Lower leg skin (tissue), 4 donors: ENCODE measurements around the gene BAD. TPM values are rescaled to one million over a fixed set of nuclear protein-coding genes. Genes with fewer than 3 reads are reported as not detected.
A peak's percentile ranks its signal among the peaks of the same experiment; 100 is the strongest.
"Not testable (repeated sequence)": the region's sequence is repeated elsewhere in the genome, so short reads cannot be mapped to it uniquely, and the experiment has no call there.

Experiments used
- DNase-seq, 2 donors: peaks; one replicate each; pipeline ENCODE4 v3.0.0-alpha.2; 2019; ENCODE audit warnings: low spot score in 2 of 2
- H3K4me3 ChIP-seq: fragments of 200-600 bp; sonication (generic); 2 replicates; pipeline ENCODE4 v1.5.1; 2017; ENCODE audit warnings: mild to moderate bottlenecking, low read depth; ENCODE audit not compliant: poor library complexity, severe bottlenecking
- CTCF ChIP-seq, 3 donors: fragments of 450-650 bp; IDR thresholded peaks; one replicate each; pipeline ENCODE4 v1.5.1; 2016; ENCODE audit warnings: antibody characterized with exemption in 3 of 3, mild to moderate bottlenecking in 3 of 3, moderate library complexity in 2 of 3
- POLR2A ChIP-seq, 2 donors: fragments of 450-650 bp; IDR thresholded peaks; one replicate each; pipeline ENCODE4 v1.6.1; 2016 to 2017; ENCODE audit warnings: antibody characterized with exemption in 2 of 2, mild to moderate bottlenecking in 1 of 2, moderate library complexity in 1 of 2
- WGBS, 2 donors: methylation state at CpG; one replicate each; pipeline ENCODE4 v1.1.5; 2018; 5-methylcytosine and 5-hydroxymethylcytosine counted together
- intact Hi-C: fragments of 100-400 bp; cut with DNase I; formaldehyde crosslinking; loops from one replicate; pipeline ENCODE4 v1.15.0; 2023; ENCODE audit warnings: low total_unique reads
- total RNA-seq, 4 donors: library from RNA; depleted of rRNA; stranded (reverse); fragments of >200 nt; gene quantifications; one replicate each; pipeline ENCODE4 v1.1.0, GENCODE V29; 2016

BAD gene
- total RNA-seq, 4 donors from 2014 or later = 65.9 to 99.7 (median 89.4) TPM

GRCh38 chr11:64316672-64317324 is 32.3 kb upstream of the BAD start:
- WGBS, 2 donors = 5 to 6% methylated on average over 30 to 32 of the region's 32 CpGs
- peak overlapping the region; percentile 72 for H3K4me3 ChIP-seq
- intact Hi-C loops = no loop called here
- TF ChIP-seq POLR2A (IDR thresholded peaks at IDR 0.05) (no peak), CTCF (IDR thresholded peaks at IDR 0.05) (no peak)
- peak in 1 of 2 donors; percentile 89 for DNase-seq

GRCh38 chr11:64315667-64316526 is 31.4 kb upstream of the BAD start:
- DNase-seq, H3K4me3 ChIP-seq, intact Hi-C loops: not testable (repeated sequence)
- WGBS, 2 donors = 70 to 78% methylated on average over 21 to 25 of the region's 25 CpGs

DNA sequence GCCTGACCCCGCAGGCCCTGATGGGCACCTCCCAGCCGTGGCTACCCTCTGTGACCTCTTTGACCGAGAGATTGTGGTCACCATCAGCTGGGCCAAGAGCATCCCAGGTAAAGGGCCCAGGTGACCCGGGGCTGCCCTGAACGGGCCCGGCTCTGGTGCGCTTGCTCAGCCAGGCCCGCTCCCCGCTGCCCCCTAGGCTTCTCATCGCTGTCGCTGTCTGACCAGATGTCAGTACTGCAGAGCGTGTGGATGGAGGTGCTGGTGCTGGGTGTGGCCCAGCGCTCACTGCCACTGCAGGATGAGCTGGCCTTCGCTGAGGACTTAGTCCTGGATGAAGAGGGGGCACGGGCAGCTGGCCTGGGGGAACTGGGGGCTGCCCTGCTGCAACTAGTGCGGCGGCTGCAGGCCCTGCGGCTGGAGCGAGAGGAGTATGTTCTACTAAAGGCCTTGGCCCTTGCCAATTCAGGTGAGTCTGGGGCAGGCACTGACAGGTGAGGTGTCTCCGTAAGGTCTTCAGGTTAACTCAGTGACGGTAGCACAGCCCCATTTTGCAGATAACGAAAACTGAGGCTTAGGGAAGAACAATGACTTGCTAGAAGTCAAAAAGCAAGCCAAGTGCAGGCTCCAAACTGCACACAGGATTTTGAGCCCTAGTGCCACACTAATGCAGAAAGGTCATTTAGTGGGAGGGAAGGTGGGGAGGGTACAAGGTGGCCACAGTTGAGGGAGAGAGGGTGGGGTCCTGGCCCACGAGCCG is 30.5 kb upstream of the BAD start:
- 84 to 88% methylated on average over 23 to 24 of the region's 24 CpGs for WGBS, 2 donors
- no peak for DNase-seq
- intact Hi-C loops = no loop called here
- H3K4me3 ChIP-seq = no peak overlapping the region
- TF ChIP-seq CTCF (IDR thresholded peaks at IDR 0.05) (no peak), POLR2A (IDR thresholded peaks at IDR 0.05) (no peak)

- H3K4me3 ChIP-seq = no peak overlapping the region
- WGBS, 2 donors = 73 to 76% methylated on average over 15 to 19 of the region's 19 CpGs
- DNase-seq = no peak
- TF ChIP-seq POLR2A (IDR thresholded peaks at IDR 0.05) = no peak
- TF ChIP-seq CTCF (IDR thresholded peaks at IDR 0.05) = no peak
- intact Hi-C loops = no loop called here
These were observed 29.8 kb upstream of the BAD start for GRCh38 chr11:64314146-64314804.

DNA sequence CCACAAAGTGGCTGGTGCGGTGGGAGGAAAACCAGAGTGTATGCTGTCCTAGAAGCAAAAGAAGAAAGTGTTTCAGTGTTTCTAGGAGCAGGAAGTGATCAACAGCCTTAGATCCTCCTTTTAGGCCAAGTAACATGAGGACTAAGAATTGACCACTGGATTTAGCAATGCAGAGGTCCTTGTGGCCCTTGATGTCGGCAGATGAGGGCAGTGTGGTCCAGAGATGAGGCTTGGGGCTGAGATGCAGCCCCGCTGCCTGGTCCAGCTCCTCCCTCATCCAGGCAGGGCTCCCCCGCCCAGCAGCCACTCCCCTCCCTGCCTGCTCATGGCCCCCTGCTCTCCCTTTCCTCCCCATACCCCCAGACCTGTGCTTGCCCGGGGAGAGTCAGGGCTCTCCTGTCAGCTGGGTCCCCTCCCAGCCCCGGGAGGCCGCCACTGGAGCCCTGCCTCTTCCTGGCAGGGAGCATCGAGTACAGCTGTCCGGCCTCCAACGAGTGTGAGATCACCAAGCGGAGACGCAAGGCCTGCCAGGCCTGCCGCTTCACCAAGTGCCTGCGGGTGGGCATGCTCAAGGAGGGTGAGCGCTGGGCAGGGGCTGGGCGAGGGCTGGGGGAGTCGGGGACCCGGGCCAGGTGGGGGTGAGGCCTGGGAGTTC is 29.2 kb upstream of the BAD start:
- no peak for TF ChIP-seq CTCF (IDR thresholded peaks at IDR 0.05)
- no peak for TF ChIP-seq POLR2A (IDR thresholded peaks at IDR 0.05)
- intact Hi-C loops = no loop called here
- no peak overlapping the region for H3K4me3 ChIP-seq
- DNase-seq = peak in 1 of 2 donors; percentile 93
- 37 to 38% methylated on average over 14 to 17 of the region's 18 CpGs for WGBS, 2 donors
